Choroid plexus epithelial cell (primary cell): ENCODE measurements around the gene C2CD4C.

Source experiments
- DNase-seq: peaks from one replicate; pipeline ENCODE4 v3.0.0-alpha.2; 2010; ENCODE audit warnings: low read depth
- H3K4me3 ChIP-seq: 2 replicates; pipeline ENCODE4 v1.5.1; 2011; ENCODE audit warnings: low read depth, mild to moderate bottlenecking, control low read depth, low read length, moderate library complexity
- CTCF ChIP-seq: conservative IDR thresholded peaks from 2 replicates; pipeline ENCODE4 v1.5.1; 2011; ENCODE audit warnings: low read depth, mild to moderate bottlenecking, control low read depth, inconsistent platforms, low read length, moderate library complexity

The C2CD4C gene

GRCh38 chr19:437041-437440 lies 28.1 kb upstream of the C2CD4C start:
- DNase-seq, result no peak
- no peak for TF ChIP-seq CTCF
- H3K4me3 ChIP-seq, result no peak overlapping the region

GRCh38 chr19:436413-436950 lies 27.5 kb upstream of the C2CD4C start:
- no peak for DNase-seq
- no peak for TF ChIP-seq CTCF

GRCh38 chr19:435707-436412 lies 26.9 kb upstream of the C2CD4C start:
- no peak for DNase-seq
- H3K4me3 ChIP-seq, result no peak overlapping the region
- no peak for TF ChIP-seq CTCF

More at GRCh38 chr19:436413-436950, 27.5 kb upstream of the C2CD4C start:
- H3K4me3 ChIP-seq, result no peak overlapping the region

GRCh38 chr19:435056-435706 lies 26.2 kb upstream of the C2CD4C start:
- DNase-seq, result no peak
- H3K4me3 ChIP-seq, result no peak overlapping the region
- TF ChIP-seq CTCF, result no peak

GRCh38 chr19:434152-434960 lies 25.4 kb upstream of the C2CD4C start:
- TF ChIP-seq CTCF, result no peak
- no peak overlapping the region for H3K4me3 ChIP-seq
- no peak for DNase-seq

GRCh38 chr19:430701-431100 lies 21.8 kb upstream of the C2CD4C start:
- H3K4me3 ChIP-seq, result no peak overlapping the region
- no peak for TF ChIP-seq CTCF
- no peak for DNase-seq
